B cell (primary cell): ENCODE data around the gene CDKAL1.

ENCODE experiments used
- EZH2 ChIP-seq: IDR thresholded peaks from 2 replicates; pipeline ENCODE4 v1.6.1; 2012; ENCODE audit warnings: borderline replicate concordance, low read depth, mild to moderate bottlenecking, moderate library complexity, low read length; ENCODE audit not compliant: insufficient read depth, poor library complexity, severe bottlenecking
- TF ChIP-seq, protein P1 (sequence below): fragments of 200-600 bp; IDR thresholded peaks from one replicate; pipeline ENCODE4 v1.8.0; 2022; ENCODE audit warnings: antibody characterized with exemption, mild to moderate bottlenecking

DNA sequence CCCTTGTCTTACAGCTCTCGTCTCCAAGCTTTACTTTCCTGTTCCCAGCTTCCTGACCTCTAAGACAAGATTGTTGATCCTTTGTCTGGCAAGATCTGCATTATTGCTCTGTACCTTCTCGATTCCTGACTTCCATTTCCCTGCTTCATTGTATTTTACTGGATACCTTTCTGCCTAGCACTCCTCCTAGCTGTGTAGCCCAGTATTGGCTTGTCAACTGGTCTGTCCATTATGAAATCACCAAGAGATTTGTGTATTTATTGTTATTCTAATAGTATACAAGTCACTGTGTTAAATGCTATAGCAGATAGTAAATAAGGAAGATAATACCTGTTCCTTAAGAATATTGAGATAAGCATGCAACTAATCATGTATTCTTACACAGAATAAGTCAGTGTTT lies 305.4 kb downstream of the CDKAL1 start:
- TF ChIP-seq, protein P1, sequence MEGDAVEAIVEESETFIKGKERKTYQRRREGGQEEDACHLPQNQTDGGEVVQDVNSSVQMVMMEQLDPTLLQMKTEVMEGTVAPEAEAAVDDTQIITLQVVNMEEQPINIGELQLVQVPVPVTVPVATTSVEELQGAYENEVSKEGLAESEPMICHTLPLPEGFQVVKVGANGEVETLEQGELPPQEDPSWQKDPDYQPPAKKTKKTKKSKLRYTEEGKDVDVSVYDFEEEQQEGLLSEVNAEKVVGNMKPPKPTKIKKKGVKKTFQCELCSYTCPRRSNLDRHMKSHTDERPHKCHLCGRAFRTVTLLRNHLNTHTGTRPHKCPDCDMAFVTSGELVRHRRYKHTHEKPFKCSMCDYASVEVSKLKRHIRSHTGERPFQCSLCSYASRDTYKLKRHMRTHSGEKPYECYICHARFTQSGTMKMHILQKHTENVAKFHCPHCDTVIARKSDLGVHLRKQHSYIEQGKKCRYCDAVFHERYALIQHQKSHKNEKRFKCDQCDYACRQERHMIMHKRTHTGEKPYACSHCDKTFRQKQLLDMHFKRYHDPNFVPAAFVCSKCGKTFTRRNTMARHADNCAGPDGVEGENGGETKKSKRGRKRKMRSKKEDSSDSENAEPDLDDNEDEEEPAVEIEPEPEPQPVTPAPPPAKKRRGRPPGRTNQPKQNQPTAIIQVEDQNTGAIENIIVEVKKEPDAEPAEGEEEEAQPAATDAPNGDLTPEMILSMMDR = no peak
- TF ChIP-seq EZH2 = no peak
